Activated CD4-positive, alpha-beta T cell treated with anti-CD3 and anti-CD28 coated beads, Interleukin-2, Interleukin-6, amounts not matched to agents 100 ng/mL and 50 ng/mL, durations not matched to agents 16 hours and 8 hours (primary cell): ENCODE results near the gene SPDYC.
"Not testable (repeated sequence)": the region's sequence is repeated elsewhere in the genome, so short reads cannot be mapped to it uniquely, and the experiment has no call there.

ENCODE experiments used
- DNase-seq: peaks from one replicate; pipeline ENCODE4 v3.0.0-alpha.2; 2020

SPDYC gene

DNA sequence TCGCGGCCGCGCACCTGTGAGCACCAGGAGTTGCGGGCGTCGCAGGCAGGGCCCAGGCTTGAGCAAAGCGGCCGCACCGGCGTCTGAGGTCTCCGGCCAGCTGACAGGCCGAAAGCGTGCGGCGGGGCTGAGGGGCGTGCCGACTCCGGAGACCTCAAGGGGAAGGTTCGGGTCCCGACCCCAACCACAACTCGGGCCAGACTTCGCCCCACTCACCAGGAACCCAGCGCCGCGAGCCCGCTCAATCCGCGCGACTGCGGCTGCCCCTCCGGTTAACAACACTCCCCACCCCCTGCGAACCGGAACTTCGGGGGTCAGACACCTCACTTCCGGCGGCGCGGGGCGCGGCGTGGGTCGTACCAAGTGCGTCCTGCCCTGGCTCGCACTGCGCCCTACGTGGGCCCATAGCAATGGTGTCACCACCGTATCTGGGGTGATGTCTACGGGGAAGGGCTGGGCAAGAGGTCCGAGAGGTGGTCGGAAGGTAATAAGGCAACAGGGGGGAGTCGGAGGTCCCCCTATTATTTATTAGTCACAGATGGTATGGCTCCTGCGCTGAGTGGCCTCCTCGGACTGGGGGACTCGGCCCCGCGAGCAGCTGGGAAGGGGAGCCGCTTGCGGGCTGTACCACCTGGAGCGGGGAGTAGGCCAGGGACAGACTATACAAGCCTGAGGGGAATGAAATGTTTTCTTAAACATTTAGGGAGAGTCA lies 35.6 kb upstream of the SPDYC start, which contains the start of gene SYVN1:
Gene SYVN1 (minus strand): TSS at position 280 of the 712 bp plus-strand sequence. CDS start 918 bp downstream, outside the sequence.
- peak; percentile 93 for DNase-seq

DNA sequence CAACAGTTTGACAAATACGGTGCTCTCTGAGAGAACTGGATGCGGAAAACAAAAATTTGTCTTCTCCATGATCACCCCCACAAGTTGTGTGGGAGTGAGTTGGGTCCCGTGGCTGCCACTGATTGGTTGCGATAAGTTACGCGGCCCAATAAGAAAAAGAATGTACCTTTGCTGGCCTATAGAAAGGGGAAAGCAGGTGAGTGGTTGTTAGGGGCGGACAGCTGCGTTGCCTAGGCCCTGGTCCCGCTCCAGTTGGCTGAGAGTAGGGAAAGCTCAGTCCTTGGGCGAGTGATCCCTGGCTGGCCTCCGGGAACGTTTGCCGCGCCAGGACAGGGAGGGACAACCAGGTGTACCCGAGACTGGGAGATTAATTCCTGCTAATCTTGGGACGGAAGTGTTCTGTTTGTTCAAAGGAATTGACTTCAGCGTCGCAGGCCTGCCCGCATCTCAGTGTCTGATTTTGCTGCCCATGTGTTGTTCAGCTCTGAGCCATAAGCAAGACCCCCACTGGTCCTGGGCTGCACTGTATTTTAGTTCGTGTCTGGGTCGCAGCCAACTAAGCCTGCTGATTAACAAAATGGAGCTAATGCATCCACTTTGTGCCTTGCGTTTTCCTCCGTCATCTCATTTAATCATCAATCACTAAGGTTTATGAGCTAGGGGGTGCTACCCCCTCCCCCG lies 34.9 kb upstream of the SPDYC start:
- peak; percentile 93 for DNase-seq

DNA sequence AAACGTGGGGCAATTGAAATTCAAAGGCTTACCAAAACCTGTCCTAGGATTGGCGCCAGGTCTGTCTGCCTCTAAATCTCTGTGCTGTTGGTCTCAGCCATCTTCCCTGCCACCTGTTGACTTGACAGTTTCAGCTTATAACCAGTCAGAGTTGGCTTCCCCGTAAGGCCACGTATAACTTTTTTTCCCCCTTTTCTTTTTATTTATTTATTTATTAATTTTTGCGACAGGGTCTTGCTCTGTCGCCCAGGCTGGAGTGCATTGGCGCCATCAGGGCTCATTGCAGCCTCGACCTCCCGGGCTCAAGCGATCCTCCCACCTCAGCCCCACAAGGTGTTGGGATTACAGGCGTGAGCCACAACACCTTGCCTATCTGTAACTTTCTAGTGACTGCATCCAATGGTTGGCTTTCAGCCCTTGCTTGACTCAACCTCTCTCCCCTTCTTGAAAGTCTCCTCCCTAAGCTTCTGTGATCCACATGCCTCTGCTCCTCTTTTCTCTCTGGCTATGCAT lies 34.3 kb upstream of the SPDYC start:
- DNase-seq = no peak

DNA sequence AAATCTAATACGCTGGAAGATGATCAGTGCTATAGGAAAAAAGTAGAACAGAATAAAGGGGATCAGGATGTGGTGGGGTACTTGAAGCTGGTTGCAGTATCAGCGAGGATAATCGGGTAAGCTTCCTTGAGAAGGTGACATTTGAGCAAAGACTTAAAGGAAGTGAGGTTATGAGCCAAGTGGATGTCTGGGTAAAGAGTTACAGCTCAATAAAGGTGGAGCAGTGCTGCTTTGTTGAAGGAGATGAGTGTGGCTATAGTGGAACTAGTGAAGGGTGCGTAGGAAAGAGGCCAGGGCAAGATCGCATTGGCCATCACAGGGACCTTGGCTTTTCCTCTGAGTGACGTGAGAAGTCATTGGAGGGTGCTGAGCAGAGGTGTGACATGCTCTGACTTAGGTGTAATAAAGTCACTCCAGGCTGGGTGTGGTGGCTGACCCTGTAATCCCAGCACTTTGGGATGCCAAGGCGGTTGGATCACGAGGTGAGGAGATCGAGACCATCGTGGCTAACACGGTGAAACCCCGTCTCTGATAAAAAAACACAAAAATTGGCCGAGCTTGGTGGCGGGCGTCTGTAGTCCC lies 33.4 kb upstream of the SPDYC start:
- no peak for DNase-seq

DNA sequence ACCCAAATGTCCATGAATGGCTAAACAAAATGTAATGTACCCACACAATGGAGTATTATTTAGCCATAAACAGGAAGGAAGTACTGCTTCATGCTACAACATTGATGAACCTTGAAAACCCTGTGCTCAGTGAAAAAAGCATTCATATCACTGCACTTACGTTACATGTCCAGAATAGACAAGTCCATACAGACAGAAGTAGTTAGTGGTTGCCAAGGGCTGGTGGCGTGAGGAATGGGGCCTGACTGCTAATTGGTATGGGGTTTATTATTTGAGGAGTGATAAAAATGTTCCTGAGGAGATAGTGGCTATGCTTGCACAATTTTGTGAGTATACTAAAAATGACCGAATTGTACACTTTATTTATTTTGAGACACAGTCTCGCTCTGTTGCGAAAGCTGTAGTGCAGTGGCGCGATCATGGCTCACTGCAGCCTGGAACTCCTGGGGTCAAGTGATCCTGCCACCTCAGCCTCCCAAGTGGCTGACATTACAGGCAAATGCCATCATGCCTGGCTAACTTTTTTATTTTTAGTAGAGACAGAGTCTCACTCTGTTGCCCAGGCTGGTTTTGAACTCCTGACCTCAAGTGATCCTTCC lies 28.0 kb upstream of the SPDYC start:
- no peak for DNase-seq

DNA sequence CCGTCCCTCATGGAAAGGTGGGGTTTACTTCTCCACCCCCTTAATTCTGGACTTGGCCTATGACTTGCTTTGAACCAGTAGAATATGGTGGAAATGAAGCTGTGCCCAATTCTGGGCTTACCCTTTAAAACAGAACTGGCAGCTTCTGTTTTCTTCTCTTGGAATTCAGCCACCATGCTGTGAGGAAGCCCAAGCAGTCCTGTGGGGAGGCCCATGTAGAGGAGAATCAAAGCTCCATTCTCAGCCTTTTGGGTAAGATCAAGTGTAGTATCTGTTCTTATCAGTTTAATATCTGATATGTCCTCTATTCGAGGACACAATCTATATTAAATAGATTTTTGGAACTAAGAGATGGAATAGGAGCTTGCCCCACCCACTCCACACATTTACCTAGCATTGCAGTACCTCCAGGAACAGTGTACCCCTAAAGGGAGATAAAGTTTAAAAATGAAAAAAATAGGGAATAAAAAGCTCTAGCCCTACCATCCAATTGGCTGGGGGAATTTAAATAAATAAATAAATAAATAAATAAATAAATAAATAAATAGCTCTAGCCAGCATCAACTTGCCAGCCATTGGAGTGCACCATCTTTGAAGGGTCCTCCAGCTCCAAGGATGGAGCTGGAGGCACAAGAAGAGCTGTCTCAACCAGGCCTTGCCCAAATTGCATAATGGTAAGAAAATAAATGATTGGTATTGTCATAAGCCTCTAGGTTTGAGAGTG lies 22.5 kb upstream of the SPDYC start:
- no peak for DNase-seq

DNA sequence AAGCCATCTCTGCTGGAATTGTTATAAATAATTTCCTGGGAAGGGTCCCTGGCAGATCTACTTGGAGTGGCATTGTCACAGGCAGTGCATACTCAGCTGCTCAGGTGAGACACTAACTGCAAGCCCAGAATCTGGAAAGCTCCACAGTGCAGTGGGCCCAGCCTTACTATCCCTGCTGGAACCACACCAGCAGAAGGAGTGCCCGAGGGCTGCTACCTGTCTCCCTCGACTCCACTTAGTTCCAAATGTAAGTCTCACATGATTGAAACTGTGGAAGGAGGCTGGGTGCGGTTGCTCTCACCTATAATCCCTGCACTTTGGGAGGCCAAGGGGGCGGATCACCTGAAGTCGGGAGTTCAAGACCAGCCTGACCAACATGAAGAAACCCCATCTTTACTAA lies 21.4 kb upstream of the SPDYC start:
- DNase-seq = no peak

DNA sequence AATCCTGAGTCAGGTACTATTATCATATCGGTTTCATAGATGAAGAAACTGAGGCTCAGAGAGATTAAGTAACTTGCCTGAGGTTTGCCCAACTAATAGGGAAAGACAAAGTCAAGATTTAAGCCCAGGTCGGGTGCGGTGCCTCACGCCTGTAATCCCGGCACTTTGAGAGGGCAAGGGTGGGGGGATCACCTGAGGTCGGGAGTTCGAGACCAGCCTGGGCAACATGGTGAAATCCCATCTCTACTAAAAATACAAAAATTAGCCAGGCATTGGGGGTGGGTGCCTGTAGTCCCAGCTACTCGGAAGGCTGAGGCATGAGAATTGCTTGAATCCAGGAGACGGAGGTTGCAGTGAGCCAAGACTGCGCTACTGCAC lies 19.9 kb upstream of the SPDYC start:
- DNase-seq = not testable (repeated sequence)

DNA sequence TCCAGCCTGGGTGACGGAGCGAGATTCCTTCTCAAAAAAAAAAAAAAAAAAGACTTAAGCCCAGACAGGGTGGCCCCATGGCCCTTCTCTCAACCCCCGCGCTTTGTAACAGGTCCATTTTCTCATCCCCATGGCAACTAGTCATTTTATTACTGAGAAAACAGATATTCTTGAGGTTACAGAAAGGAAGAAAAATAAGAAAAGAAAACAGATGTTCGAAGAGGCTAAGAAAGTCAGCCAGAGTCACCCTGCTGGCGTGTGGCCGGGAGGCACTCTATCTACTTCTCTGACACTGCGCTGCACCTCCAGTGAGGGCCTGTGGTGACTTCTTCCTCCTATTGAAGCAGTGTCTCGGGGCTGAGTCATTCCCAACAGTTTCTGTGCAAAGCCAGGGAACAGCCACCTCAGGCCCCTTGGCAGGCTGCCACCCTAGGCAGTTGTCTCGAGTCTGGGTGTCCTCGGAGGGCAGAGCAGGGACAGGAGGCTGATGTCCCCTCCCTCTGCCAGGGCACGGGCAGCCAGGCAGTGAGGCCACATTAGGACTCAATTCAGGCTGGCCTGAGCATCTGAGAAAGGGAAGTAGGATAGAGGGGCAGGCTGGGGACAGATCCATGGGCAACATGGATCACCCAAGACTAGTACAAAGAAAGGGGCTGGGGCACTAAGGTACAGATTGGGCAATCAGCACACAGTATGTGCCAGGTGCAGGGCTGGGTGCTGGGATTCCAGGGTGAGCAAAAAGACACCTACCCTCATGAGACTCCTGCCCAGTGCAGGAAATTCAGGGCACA lies 19.3 kb upstream of the SPDYC start:
- peak; percentile 35 for DNase-seq

DNA sequence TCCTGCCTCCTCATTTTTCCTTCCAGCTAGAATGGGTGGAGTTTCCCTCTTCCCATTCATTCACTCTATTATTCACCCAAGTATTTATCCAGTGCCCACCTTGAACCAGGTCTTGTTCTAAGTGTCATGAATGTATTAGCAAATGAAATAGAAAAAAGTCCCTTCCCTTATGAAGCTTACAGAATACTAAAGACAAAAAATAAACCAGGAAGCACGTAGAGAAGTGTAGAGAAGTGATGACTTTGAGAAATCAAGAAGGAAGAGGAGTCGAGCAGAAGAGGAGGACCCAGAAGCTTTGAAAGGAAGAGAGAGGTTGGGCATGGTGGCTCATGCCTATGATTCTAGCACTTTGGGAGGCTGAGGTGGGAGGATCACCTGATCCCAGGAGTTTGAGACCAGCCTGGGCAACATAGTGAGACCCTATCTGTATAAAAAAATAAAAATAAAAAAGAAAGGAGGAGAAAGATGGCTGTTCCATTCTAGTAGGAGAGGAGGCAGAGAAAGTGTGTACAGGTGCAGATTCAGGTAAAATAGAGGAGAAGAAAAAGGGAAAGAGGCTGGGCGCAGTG lies 18.6 kb upstream of the SPDYC start:
- no peak for DNase-seq

DNA sequence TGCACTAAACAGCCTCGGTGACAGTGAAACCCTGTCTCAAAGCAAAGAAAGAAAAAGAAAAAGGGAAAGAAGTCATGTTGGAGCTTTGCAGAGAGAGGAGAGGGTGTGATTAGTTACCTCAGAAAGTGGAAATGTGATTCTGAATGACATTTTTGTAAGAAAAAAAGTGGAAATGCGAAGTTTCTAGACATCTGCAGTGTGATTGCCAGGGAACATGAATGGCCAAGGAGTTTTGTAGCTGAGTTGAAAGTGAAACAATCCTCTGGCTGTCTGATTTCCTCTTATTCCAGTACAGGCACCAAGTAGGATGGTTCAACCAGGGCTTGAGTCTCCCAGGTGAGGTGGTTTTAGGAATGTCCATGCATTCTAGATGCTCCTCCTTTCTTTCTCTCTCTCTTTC lies 17.9 kb upstream of the SPDYC start:
- DNase-seq = no peak

DNA sequence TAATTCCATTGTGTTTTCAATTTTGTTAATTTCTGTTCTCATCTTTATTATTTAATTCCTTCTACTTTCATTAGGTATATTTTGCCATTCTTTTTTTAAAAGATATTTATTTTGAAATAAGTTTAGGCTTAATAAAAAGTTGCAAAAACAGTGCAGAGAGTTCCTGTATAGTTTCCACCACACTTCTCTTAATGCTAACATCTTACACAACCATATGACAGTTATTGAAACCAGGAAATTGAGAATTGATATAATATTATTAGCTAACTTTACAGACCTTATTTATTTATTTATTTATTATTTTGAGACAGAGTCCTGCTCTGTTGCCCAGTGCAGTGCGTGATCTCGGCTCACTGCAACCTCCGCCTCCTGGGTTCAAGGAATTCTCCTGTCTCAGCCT lies 13.8 kb upstream of the SPDYC start:
- no peak for DNase-seq

DNA sequence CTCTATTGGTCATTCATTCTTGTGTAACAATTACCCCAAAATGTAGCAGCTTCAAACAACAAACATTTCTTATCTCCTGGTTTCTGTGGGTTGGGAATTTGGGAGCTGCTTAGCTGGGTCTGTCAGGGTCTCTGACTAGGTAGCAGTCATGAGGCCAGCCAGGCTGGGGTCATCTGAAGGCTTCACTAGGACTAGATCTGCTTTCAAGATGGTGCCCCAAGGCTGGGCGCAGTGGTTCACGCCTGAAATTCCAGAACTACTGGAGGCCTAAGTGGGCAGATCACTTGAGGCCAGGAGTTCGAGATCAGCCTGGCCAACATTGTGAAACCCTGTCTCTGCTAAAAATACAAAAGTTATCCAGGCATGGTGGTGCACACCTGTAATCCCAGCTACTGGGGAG lies 13.1 kb upstream of the SPDYC start:
- no peak for DNase-seq

DNA sequence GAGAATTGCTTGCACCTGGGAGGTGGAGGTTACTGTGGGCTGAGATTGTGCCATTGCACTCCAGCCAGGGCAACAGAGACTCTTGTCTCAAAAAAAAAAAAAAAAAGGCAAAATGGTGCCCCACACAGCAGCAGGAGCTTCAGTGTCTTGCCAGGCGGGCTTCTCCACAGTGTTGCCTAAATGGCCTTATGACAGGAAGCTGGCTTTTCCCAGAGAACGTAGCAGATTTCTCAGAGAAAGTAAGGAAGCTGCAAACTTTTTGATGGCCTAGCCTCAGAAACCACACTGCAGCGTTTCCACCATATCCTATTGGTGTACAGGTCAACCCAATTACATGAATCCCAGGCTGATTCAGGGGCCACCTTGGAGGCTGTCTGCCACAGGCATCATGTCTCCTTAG lies 12.7 kb upstream of the SPDYC start:
- DNase-seq = no peak

DNA sequence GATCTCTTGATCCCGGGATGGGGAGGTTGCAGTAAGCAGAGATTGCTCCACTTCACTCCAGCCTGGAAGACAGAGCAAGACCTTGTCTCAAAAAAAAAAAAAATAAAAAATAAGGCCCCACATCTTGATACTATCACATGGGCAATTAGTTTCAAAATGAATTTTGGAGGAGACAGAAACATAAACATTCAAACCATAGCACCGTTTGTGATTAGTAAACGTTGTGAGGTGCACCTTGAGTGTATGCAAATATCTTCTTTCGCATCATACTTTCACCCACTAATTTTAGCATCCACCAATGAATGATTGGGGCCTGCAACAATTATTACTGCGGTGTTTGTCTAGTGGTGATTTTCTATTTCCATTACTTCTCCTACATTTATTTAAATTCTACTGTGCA lies 11.0 kb upstream of the SPDYC start:
- no peak for DNase-seq

DNA sequence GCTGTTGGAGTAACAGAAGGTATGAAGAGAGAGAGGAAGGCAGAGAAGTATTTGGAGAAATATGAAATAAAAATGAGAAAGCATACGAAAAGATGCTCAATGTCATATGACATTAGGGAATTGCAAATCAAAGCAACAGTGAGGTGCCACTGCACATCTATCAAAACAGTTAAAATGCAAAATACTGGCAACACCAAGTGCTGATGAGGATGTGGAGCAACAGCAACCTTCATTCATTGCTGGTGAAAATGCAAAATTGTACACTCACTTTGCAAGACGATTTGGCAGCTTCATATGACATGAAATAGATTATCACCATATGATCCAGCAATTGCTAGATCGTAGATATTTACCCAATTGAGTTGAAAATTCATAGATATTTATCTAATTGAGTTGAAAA lies 9.4 kb upstream of the SPDYC start:
- no peak for DNase-seq

DNA sequence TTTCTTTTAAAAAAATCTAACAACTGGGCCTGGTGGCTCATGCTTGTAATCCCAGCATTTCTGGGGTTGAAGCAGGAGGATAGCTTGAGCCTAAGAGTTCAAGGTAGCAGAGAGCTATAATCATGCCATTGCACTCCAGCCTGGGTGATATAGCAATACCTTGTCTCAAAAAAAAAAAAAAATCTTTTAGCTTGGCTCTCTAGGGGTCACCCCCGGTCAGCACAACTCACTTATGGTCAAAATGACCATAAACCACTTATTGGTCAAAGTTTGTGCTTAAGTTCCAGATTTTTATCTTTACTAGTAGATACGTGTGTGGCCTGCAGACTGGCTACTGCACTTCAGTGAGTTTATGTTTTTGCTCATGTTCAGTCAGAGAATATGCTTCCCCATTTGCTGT lies 6.3 kb upstream of the SPDYC start:
- no peak for DNase-seq

DNA sequence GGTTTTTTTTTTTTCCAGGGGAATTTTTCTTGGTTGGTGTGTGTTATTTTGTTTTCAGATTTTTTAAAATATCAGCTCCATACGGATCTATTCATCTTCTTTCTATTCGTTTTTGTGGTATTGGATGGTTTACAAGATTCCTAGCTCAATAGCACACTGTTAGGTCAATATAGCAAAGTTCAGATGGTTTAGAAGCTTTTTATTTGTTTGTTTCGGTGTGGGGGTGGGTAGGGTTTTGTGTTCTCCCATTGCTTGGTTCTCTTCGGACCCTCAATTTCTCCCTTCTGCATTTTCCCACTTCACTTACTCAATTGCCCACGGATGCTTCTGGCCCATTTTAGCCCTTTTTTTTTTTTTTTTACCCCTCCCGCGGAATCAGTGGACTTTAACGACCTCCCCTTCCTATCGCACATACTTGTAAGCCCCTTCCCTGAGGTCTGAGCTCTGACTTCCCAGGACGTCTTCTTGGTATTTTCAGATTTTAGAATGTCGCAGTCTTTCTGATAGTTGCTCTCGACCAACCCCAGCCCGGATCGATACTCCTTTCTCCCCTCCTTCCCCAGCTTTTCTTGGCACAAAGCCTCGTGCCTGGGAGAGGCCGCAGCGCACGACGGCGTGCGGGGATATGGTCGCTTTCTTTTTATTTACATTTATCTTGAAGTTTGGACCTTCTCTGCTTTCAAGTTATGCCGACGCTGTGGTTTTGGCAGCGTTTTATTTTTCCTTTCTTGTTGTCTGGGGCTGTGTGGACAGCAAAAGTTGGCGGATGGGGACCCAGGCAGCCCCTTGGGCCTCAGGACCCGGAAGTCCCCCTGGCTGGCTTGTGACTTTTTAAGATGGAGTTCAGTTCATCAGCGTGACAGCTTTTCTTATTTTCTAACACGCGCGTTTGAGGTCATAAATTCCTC lies 4.4 kb upstream of the SPDYC start:
- DNase-seq = no peak

DNA sequence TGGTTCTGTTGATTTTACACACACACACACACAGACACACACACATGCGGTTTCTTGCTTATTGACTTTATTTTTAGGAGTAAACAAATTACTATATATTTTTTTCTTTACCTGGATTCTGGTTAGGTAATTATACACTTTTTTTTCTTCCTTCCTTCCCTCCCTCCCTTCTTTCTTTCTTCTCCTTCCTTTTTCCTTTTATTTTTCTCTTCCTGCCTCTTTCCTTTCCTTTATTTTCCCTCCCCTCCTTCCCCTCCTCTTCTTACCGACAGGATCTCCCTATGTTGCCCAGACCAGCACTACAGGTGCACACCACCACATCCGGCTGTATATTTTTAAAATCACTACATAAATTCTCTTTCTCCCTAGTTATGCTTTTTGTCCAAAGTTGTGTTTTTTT lies 3.1 kb upstream of the SPDYC start:
- DNase-seq = no peak

DNA sequence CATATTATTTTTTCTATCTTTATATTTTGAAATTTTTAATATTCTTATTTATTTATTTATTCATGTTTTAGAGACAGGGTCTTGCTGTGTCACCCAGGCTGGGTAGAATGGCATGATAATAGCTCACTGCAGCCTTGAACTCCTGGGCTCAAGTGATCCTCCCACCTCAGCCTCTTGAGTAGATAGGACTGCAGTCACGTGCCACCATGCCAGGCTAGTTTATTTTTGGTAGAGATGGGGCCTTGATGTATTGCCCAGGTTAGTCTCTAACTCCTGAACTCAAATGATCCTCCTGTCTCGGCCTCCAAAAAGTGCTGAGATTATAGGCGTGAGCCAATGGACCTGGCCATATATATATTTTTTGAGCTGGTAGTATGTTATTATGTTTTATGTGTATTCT lies 2.4 kb upstream of the SPDYC start:
- DNase-seq = no peak

DNA sequence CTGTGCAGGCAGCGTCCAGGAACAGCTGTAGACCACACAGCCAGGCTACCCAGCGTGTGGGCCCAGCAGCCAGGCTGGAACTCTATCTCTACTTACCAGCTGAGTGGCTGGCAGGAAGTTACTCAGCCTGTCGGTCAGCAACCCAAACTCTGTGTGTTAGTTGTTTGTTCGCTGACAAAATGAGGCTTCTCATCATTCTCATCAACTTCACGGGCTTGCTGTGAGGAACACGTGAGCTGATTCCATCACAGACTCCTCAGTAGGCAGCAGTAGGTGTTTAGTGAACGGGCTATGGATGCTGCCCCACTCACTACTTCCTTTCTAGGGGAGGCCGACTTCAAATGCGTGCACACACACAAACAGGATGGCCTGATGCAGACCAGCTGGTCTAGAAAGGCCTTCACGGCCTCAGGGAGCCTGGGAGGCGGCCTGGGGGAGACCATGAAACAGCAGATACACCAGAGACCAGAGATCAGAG lies 830 bp upstream of the SPDYC start:
- peak; percentile 8 for DNase-seq
